NCI-H345 treated with DMSO at 0.1 percent for 48 hours (cell line): ENCODE results near the gene THAP8.
"Not testable (repeated sequence)": the region's sequence is repeated elsewhere in the genome, so short reads cannot be mapped to it uniquely, and the experiment has no call there.

Source experiments
- DNase-seq: peaks from one replicate; lab custom pipeline; 2025; ENCODE audit not compliant: unreplicated experiment; lab: John Stamatoyannopoulos, UW

Gene THAP8

GRCh38 chr19:36068810-36069499 lies 14.9 kb upstream of the THAP8 start:
- DNase-seq = not testable (repeated sequence)

- no peak for DNase-seq
These were observed 13.6 kb upstream of the THAP8 start for GRCh38 chr19:36067681-36068080.

GRCh38 chr19:36064826-36065225 lies 10.7 kb upstream of the THAP8 start:
- no peak for DNase-seq

GRCh38 chr19:36061367-36061766 lies 7.3 kb upstream of the THAP8 start:
- DNase-seq = no peak

- no peak for DNase-seq
These were observed 6.3 kb upstream of the THAP8 start for GRCh38 chr19:36060430-36060829.

- no peak for DNase-seq
These were observed 5.3 kb upstream of the THAP8 start for GRCh38 chr19:36059180-36059910.

- DNase-seq = no peak
These were observed 4.5 kb upstream of the THAP8 start for GRCh38 chr19:36058481-36059179.

GRCh38 chr19:36054733-36055686 lies 925 bp upstream of the THAP8 start, which contains the start of gene WDR62:
Gene WDR62 (plus strand): TSS chr19:36054897. CDS start chr19:36054972, 75 bp downstream.
- DNase-seq = peak; percentile 100

- no peak for DNase-seq
These were observed 2.4 kb downstream of the THAP8 start for GRCh38 chr19:36051637-36052036.

- no peak for DNase-seq
These were observed 2.8 kb downstream of the THAP8 start for GRCh38 chr19:36051236-36051635.

GRCh38 chr19:36049080-36049698 lies 4.9 kb downstream of the THAP8 start:
- no peak for DNase-seq

GRCh38 chr19:36047835-36048234 lies 6.2 kb downstream of the THAP8 start:
- no peak for DNase-seq

GRCh38 chr19:36046443-36047050 lies 7.5 kb downstream of the THAP8 start:
- no peak for DNase-seq

- no peak for DNase-seq
These were observed 10.1 kb downstream of the THAP8 start for GRCh38 chr19:36043952-36044351.

GRCh38 chr19:36041831-36042230 lies 12.3 kb downstream of the THAP8 start:
- DNase-seq = no peak

- not testable (repeated sequence) for DNase-seq
These were observed 13.0 kb downstream of the THAP8 start for GRCh38 chr19:36041092-36041491.

- no peak for DNase-seq
These were observed 13.6 kb downstream of the THAP8 start for GRCh38 chr19:36040495-36040894.

- peak; percentile 89 for DNase-seq
These were observed 21.6 kb downstream of the THAP8 start, which contains the start of gene CLIP3 for GRCh38 chr19:36032251-36033104. Gene CLIP3 (minus strand): TSS chr19:36032873. CDS start chr19:36032357, 516 bp downstream.

- no peak for DNase-seq
These were observed 22.8 kb downstream of the THAP8 start for GRCh38 chr19:36031308-36031707.
